KOPT-K1 (cell line): ENCODE results near the gene DBET.
"Not testable (repeated sequence)": the region's sequence is repeated elsewhere in the genome, so short reads cannot be mapped to it uniquely, and the experiment has no call there.

Experiments used
- H3K27ac ChIP-seq: fragments of 200-600 bp; sonication (generic); 2 replicates; pipeline ENCODE4 v1.5.1; 2016; ENCODE audit warnings: antibody characterized with exemption, mild to moderate bottlenecking, low read depth, low read length; ENCODE audit not compliant: poor library complexity, severe bottlenecking
- H3K36me3 ChIP-seq: fragments of 200-600 bp; sonication (generic); 2 replicates; pipeline ENCODE4 v1.5.1; 2017; ENCODE audit warnings: antibody characterized with exemption, mild to moderate bottlenecking, low read length, moderate library complexity; ENCODE audit not compliant: insufficient read depth
- H3K9me3 ChIP-seq: fragments of 200-600 bp; sonication (generic); 2 replicates; pipeline ENCODE4 v1.5.1; 2017; ENCODE audit warnings: antibody characterized with exemption, low read length, mild to moderate bottlenecking; ENCODE audit not compliant: insufficient read depth, poor library complexity, severe bottlenecking

Gene DBET

DNA sequence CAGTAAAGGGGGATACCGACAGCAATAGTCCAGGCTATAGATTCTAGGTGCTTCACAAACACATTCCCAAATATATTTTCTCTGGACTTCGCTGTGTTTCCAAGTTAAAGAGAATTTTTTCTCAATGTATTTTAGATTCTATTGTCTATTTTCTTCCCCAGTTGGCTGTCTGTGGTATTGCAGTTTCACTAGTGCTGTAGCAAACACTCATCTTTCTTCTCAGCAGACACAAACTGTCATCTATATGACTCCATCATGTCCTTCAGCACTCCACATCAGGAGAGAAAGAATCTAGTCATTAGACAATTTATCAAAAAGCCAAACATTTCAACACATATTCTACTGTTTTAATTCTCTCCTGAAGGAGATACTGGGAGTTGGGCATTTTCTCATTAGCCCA lies at the start of gene DBET:
Gene DBET, plus strand, starts transcription at position 161 of the 400 bp plus-strand sequence.
- H3K36me3 ChIP-seq, H3K27ac ChIP-seq, H3K9me3 ChIP-seq: not testable (repeated sequence)

DNA sequence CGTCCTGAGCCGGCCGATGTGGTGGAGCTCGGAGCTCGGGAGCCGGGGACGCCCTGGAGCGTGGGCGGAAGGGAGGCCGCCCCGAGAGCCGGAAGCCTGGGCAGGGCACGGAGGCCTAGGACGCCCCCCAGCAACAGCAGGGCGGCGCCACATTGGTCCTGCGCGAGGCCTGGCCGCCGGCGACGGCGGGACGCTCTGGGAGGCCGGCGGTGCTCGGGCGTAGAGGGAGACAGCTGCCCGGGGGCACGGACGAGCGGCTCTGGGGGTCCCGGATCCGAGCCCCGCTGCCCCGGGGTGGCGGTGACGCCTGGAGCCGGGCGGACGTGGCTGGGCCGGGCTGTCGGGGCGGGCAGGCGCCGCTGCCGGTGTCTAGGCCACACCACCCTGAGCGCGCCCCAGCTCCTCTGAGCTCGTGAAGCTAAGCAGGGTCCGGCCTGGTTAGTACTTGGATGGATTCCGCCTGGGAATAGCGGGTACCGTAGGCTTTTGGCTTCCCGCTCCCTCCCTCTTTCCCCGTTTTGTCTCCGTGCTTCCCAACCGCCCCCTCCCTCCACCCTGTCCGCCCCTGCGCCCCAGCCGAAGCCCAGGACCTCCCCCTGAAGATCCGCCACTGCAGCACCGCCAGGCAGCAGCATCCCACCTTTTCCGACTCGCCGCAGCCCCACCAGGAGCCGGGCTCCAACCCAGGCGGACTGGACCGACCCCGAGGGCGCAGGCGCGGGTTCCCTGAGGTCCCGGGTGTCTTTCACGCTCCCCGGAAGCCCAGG lies 49.3 kb upstream of the DBET start:
- H3K27ac ChIP-seq: no peak overlapping the region

GRCh38 chr4:190015538-190016368 lies 48.5 kb upstream of the DBET start:
- no peaks in the 10 kb centered on the region for H3K36me3 ChIP-seq
- H3K27ac ChIP-seq: no peak overlapping the region
- H3K9me3 ChIP-seq: peaks cover 38% of the 10 kb centered on the region

More for the DNA sequence above, 49.3 kb upstream of the DBET start:
- no peaks in the 10 kb centered on the region for H3K36me3 ChIP-seq
- peaks cover 32% of the 10 kb centered on the region for H3K9me3 ChIP-seq

DNA sequence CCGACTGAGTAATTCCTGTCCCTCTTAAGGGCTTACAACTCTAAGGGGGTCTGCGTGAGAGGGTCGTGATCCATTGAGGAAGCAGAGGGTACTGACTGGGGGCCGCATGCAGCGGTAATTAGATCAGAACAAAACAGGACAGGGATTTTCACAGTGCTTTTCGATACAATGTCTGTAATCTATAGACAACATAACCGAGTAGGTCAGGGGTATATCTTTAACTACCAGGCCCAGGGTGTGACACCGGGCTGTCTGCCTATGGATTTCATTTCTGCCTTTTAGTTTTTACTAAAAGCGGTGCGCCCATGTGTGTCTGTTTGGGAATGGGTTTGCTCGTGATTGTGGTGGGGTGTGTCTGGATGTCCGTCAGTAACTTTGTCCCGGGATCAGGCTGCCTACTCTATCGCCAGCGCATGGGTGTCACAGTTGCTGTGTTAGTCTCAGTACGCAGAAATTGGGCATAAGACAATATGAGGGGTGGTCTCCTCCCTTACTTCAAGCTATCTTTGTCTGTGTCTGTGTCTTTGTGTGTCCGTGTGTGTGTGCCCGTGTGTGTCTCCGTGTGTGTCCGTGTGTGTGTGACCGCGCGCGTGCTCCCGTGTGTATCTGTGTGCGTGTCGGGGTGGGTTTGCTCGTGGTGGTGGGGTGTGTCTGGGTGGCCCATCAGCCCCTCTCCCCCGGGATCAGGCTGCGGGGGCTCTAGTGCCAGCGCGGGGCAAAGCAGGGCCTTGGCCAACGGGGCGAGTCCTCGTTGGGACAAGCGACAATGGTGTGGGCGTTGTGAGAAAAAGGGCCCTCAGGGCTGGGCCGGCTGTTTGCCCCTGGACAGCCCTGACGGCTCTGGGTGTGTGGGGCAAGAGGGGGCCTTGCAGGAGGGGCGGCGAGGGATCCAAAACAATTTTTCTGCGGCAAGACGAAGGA lies 47.7 kb upstream of the DBET start:
- Histone ChIP-seq H3K36me3 (no peaks in the 10 kb centered on the region), H3K9me3 (peaks cover 46% of the 10 kb centered on the region), H3K27ac (no peak overlapping the region)

DNA sequence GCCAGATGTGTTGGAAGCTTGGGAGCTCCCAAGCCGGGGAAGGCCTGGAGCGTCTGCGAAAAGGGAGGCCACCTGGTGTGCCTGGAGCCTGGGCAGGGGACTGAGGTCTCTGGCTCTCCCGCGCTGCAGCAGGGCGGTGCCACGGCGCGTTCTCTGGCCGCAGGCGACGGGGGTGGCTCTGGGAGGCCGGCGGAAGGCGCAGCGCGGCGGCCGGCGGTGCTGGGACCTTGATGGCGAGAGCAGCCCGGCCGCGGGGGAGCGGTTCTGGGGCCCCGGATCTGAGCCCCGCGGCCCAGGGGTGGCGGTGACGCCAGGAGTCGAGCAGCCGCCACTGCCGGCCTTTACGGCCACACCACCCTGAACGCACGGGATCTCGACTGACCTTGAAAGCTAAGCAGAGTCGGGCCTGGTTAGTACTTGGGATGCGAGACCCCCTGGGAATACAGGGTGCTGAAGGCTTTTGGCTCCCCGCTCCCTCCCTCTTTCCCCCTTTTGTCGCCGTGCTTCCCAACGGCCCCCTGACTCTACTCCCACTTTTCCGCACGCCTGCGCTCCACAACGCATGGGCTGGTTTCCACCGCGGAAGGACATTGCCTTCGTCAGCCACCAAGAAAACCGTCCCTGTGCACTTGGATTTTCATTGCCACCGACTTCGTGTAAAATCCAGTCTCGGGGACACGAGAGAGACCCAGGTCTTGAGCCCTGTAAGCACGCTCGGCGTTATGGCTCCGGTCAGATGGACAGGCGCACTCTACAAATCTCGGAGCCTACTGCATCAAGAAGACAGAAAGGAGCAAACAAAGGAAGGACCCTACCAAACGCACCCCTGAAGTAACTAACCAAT lies 46.7 kb upstream of the DBET start:
- Histone ChIP-seq H3K9me3 (peaks cover 48% of the 10 kb centered on the region), H3K36me3 (no peaks in the 10 kb centered on the region), H3K27ac (no peak overlapping the region)

DNA sequence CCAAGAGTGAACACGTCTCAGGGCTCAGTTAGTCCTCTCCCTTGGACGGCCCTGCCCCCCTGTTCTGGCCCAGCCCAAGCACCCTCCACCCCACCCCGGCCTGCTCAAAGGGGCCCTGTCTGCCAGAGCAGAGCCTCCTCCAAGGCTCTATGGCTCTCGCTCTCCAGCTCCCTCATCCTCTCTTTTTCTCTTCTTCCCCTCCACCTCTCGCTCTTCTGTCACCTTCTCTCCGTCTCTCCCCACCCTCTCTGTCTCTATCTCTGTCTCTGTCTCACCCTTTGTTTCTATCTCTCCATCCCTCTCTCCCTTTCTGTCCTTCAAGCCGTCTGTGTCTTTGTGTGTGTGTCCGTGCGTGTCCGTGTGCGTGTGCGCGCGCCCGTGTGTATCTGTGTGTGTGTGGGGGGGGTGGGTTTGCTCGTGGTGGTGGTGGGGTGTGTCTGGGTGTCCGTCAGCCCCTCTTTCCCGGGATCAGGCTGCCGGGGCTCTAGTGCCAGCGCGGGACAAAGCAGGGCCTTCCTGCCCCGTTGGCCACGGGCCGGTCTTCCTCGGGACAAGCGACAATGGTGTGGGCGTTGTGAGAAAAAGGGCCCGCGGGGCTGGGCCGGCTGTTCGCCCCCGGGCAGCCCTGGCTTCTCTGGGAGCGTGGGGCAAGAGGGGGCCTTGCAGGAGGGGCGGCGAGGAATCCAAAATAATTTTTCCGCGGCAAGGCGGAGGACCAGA lies 45.9 kb upstream of the DBET start:
- H3K9me3 ChIP-seq: peaks cover 50% of the 10 kb centered on the region
- no peak overlapping the region for H3K27ac ChIP-seq
- H3K36me3 ChIP-seq: no peaks in the 10 kb centered on the region

- Histone ChIP-seq H3K27ac (no peak overlapping the region), H3K36me3 (no peaks in the 10 kb centered on the region), H3K9me3 (peaks cover 50% of the 10 kb centered on the region)
Observed at GRCh38 chr4:190019023-190019858, 45.1 kb upstream of the DBET start.

GRCh38 chr4:190019859-190020463 lies 44.3 kb upstream of the DBET start:
- peaks cover 50% of the 10 kb centered on the region for H3K9me3 ChIP-seq
- H3K36me3 ChIP-seq, H3K27ac ChIP-seq: not testable (repeated sequence)

DNA sequence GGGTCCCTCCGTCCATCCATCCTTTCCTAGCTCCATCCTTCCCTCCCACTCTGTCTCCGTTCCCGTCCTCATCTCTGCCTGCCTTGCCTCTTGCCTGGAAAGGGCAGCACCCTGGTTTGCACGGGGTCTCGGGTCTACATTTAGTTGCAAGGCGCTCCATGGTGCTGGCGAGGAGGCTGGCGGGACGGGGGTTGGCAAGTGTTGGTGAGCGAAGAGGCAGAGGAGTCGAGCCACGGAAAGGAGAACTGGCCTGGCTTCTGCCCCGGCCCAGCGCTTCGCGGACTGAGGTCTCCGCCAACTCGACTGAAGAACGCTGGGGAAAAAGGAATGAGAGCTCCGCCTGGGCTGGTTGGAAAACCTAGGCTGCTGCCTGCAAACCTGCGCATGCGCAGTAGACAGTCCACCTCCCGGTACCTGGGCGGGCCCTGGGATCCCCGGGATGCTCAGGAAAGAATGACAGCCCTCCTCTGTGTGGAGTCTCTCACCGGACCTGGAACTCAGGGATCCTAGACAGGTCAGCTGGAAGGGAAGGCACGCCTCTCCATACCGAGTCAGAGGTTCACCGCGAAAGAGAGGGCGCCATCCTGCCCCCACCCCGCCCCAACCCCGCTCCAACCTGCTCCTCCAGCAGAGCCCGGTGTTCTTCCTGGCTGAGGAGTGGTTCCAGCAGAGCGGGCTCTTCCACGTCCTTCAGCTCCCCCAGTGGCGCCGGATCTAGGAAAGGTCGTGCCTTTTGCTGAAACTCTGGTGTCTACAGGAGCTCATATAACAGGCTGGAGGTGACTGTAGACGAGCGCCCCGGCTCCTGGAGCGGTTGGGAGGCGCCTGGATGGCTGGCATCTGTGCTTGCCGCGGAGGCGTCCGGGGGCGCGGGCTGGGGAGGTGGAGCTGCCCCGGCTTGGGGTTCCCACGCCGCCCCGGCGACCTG lies 43.2 kb upstream of the DBET start:
- Histone ChIP-seq H3K27ac (no peak overlapping the region), H3K36me3 (no peaks in the 10 kb centered on the region), H3K9me3 (peaks cover 50% of the 10 kb centered on the region)

GRCh38 chr4:190021973-190022372 lies 42.3 kb upstream of the DBET start:
- H3K27ac ChIP-seq: not testable (repeated sequence)
- H3K9me3 ChIP-seq: peaks cover 45% of the 10 kb centered on the region

DNA sequence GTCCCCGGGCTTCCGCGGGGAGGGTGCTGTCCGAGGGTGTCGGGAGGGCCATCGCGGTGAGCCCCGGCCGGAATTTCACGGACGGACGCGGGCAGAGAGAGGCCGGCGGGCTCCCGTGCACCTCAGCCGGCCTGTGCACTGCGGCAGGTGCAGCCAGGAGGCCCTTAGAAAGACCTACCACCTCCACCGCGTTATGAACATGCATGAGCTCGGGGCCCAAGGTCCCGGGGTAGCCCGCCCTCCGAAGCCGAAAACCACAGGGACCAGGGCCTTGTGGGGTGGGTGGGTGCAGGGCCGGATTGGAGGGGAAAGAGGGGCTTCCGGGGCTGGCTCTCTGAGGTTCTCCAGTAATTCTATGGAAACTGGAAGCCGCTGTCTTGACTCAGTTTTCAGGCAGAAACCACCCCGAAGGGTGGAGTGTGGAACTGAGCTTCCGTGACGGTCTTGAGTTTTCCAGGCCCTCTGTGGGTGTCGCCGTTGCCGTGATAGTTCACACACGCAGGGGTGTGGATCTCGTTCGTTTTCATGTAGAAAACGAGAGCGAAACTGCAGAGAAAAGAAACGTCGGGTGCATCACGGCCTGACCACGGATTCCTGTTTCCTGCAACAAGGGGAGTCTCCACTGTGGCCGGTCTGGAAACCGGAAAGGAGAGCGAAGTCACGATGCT lies 41.6 kb upstream of the DBET start:
- H3K27ac ChIP-seq, H3K36me3 ChIP-seq: not testable (repeated sequence)
- H3K9me3 ChIP-seq: peaks cover 37% of the 10 kb centered on the region

More at GRCh38 chr4:190021973-190022372, 42.3 kb upstream of the DBET start:
- not testable (repeated sequence) for H3K36me3 ChIP-seq
